Measurements from ENCODE around the gene ZNF532. TPM values are rescaled to one million over a fixed set of nuclear protein-coding genes. Genes with fewer than 3 reads are reported as not detected.
"Not testable (repeated sequence)": the region's sequence is repeated elsewhere in the genome, so short reads cannot be mapped to it uniquely, and the experiment has no call there.

Gene ZNF532
- total and polyA plus RNA-seq, 12 donors = 11.6 to 34.8 (median 22.6) TPM

GRCh38 chr18:59021500-59021899 is 156.8 kb downstream of the ZNF532 start:
- WGBS, 4 donors = 24 to 29% (median 26%) methylated on average over 1 of the region's 1 CpG
- H3K36me3 ChIP-seq (replicated peaks in 1 of 2) = no peaks in the 10 kb centered on the region
- H3K27me3 ChIP-seq = no peaks in the 10 kb centered on the region
- DNase-seq = peak in 2 of 7 donors; percentile 32 to 78
- no peak overlapping the region for H3K4me3 ChIP-seq
- TF ChIP-seq POLR2A (IDR thresholded peaks at IDR 0.05) (no peak), CTCF (IDR thresholded peaks at IDR 0.05) (no peak)
- intact Hi-C loops (cut with DNase I) = no loop called here
- H3K27ac ChIP-seq = peak overlapping the region in 2 of 5 donors; percentile 6 to 36
- peaks cover 0 to 6% of the 10 kb centered on the region in 2 donors for H3K4me1 ChIP-seq (replicated peaks in 1 of 2)
- H3K9me3 ChIP-seq (replicated peaks in 1 of 3) = peaks cover 0 to 3% (median 0%) of the 10 kb centered on the region in 3 donors

- no peak overlapping the region for H3K4me3 ChIP-seq
- intact Hi-C loops (cut with DNase I) = no loop called here
- H3K27ac ChIP-seq = peak overlapping the region in 2 of 5 donors; percentile 36 to 59
- H3K36me3 ChIP-seq (replicated peaks in 1 of 2) = no peaks in the 10 kb centered on the region
- no peak for DNase-seq
- peaks cover 0 to 6% of the 10 kb centered on the region in 2 donors for H3K4me1 ChIP-seq (replicated peaks in 1 of 2)
- WGBS, 4 donors = 62 to 73% (median 65%) methylated on average over 10 of the region's 10 CpGs
- no peaks in the 10 kb centered on the region for H3K27me3 ChIP-seq
- H3K9me3 ChIP-seq (replicated peaks in 1 of 3) = peaks cover 0 to under 1% (median 0%) of the 10 kb centered on the region in 3 donors
- TF ChIP-seq POLR2A (IDR thresholded peaks at IDR 0.05) = no peak
- TF ChIP-seq CTCF (IDR thresholded peaks at IDR 0.05) = no peak
Observed at GRCh38 chr18:59022167-59022945, 157.7 kb downstream of the ZNF532 start.

DNA sequence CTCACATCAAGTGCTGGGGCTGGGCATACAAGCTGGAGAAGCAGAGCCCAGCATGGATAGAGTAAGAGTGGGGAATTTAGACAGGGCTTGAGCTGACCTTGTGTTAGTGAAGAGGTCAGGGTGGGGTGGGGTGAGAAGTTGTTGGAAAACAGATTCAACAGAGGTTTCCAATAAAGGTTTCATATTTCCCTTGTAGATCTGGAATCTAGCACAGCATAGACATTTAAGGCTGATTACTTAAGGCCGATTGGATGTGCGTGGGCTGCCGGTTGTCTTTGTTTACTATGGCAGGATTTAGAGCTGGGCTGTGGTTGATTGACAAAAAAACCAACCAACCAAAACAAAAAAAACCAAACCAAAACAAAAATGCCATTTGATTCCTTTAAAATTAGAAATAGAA is 160.2 kb downstream of the ZNF532 start:
- peaks cover 0 to 6% of the 10 kb centered on the region in 2 donors for H3K4me1 ChIP-seq (replicated peaks in 1 of 2)
- intact Hi-C loops (cut with DNase I) = no loop called here
- TF ChIP-seq POLR2A (IDR thresholded peaks at IDR 0.05) (no peak), CTCF (IDR thresholded peaks at IDR 0.05) (no peak)
- WGBS, 4 donors = 60 to 82% (median 75%) methylated on average over 3 of the region's 3 CpGs
- no peak overlapping the region for H3K4me3 ChIP-seq
- peak overlapping the region in 2 of 5 donors; percentile 44 to 57 for H3K27ac ChIP-seq
- no peaks in the 10 kb centered on the region for H3K27me3 ChIP-seq
- no peaks in the 10 kb centered on the region for H3K9me3 ChIP-seq (replicated peaks in 1 of 3)
- H3K36me3 ChIP-seq (replicated peaks in 1 of 2) = no peaks in the 10 kb centered on the region
- DNase-seq = peak in 1 of 7 donors; percentile 14

DNA sequence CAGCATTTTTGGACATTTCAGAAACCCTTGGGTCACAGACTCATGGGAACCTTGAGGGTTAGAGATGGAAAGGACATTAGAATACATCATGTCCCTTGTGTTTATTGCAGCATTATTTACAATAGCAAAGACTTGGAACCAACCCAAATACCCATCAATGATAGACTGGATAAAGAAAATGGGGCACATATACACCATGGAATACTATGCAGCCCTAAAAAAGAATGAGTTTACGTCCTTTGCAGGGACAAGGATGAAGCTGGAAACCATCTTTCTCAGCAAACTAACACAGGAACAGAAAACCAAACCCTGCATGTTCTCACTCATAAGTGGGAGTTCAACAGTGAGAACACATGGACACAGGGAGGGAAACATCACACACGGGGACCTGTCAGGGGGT is 160.9 kb downstream of the ZNF532 start:
- intact Hi-C loops (cut with DNase I); H3K27me3 ChIP-seq; DNase-seq; H3K36me3 ChIP-seq (replicated peaks in 1 of 2); H3K9me3 ChIP-seq (replicated peaks in 1 of 3); H3K4me1 ChIP-seq (replicated peaks in 1 of 2); H3K4me3 ChIP-seq: not testable (repeated sequence)
- peak overlapping the region in 2 of 5 donors; percentile 44 to 47 for H3K27ac ChIP-seq
- WGBS, 4 donors = 89 to 95% (median 92%) methylated on average over 2 of the region's 2 CpGs

GRCh38 chr18:59026364-59026763 is 161.7 kb downstream of the ZNF532 start:
- H3K4me1 ChIP-seq (replicated peaks in 1 of 2) = peaks cover 0 to 6% of the 10 kb centered on the region in 2 donors
- 85 to 91% (median 88%) methylated on average over 6 of the region's 6 CpGs for WGBS, 4 donors
- DNase-seq = no peak
- no peaks in the 10 kb centered on the region for H3K27me3 ChIP-seq
- H3K36me3 ChIP-seq (replicated peaks in 1 of 2) = no peaks in the 10 kb centered on the region
- intact Hi-C loops (cut with DNase I) = no loop called here
- H3K27ac ChIP-seq = no peak overlapping the region
- H3K9me3 ChIP-seq (replicated peaks in 1 of 3) = no peaks in the 10 kb centered on the region
- TF ChIP-seq POLR2A (IDR thresholded peaks at IDR 0.05) (no peak), CTCF (IDR thresholded peaks at IDR 0.05) (no peak)
- no peak overlapping the region for H3K4me3 ChIP-seq
